Smooth muscle cell (in vitro differentiated cells): Measurements from ENCODE around the gene FADS1. TPM values are rescaled to one million over a fixed set of nuclear protein-coding genes. Genes with fewer than 3 reads are reported as not detected.

ENCODE experiments used
- DNase-seq: peaks from one replicate; lab custom pipeline; 2025; ENCODE audit not compliant: unreplicated experiment; lab: John Stamatoyannopoulos, UW
- H2AFZ ChIP-seq: fragments of 200-600 bp; sonication (generic); 2 replicates; pipeline ENCODE4 v1.6.0; 2016; ENCODE audit warnings: antibody characterized with exemption, low read depth, mild to moderate bottlenecking
- H3F3A ChIP-seq: fragments of 200-600 bp; sonication (generic); 2 replicates; pipeline ENCODE4 v1.6.0; 2017; ENCODE audit warnings: antibody characterized with exemption, low read depth
- H3K27ac ChIP-seq: fragments of 200-600 bp; sonication (generic); 2 replicates; pipeline ENCODE4 v1.5.1; 2016; ENCODE audit warnings: low read depth, mild to moderate bottlenecking
- H3K27me3 ChIP-seq: fragments of 200-600 bp; sonication (generic); 2 replicates; pipeline ENCODE4 v1.6.1; 2016; ENCODE audit warnings: low read depth, mild to moderate bottlenecking
- H3K36me3 ChIP-seq: fragments of 200-600 bp; sonication (generic); 2 replicates; pipeline ENCODE4 v1.5.1; 2016; ENCODE audit warnings: low read depth
- H3K4me1 ChIP-seq: fragments of 200-600 bp; sonication (generic); 2 replicates; pipeline ENCODE4 v1.5.1; 2016; ENCODE audit warnings: low read depth
- H3K4me2 ChIP-seq: fragments of 200-600 bp; sonication (generic); 2 replicates; pipeline ENCODE4 v1.6.0; 2016; ENCODE audit warnings: mild to moderate bottlenecking
- H3K4me3 ChIP-seq: fragments of 200-600 bp; sonication (generic); 2 replicates; pipeline ENCODE4 v1.5.1; 2016; ENCODE audit warnings: mild to moderate bottlenecking
- H3K79me2 ChIP-seq: fragments of 200-600 bp; sonication (generic); 2 replicates; pipeline ENCODE4 v1.6.0; 2016; ENCODE audit warnings: low read depth, mild to moderate bottlenecking
- H3K9ac ChIP-seq: fragments of 200-600 bp; sonication (generic); 2 replicates; pipeline ENCODE4 v1.6.0; 2016; ENCODE audit warnings: low read depth
- H3K9me3 ChIP-seq: fragments of 200-600 bp; sonication (generic); replicated peaks from 2 replicates; pipeline ENCODE4 v1.5.1; 2016; ENCODE audit warnings: low read depth
- H4K20me1 ChIP-seq: fragments of 200-600 bp; sonication (generic); 2 replicates; pipeline ENCODE4 v1.6.0; 2016; ENCODE audit warnings: low read depth
- WGBS: methylation state at CpG from one replicate; pipeline ENCODE4 v1.1.7; 2016; ENCODE audit warnings: low lambda C conversion rate; 5-methylcytosine and 5-hydroxymethylcytosine counted together
- polyA plus RNA-seq: library from polyadenylated mRNA; unstranded; fragments of >200 nt; fragmentation: Nextera tagmentation; extraction: Ambion mirVana; gene quantifications from 2 replicates; pipeline ENCODE4 v1.2.1, GENCODE V29; 2016
- total RNA-seq: library from RNA; depleted of rRNA; stranded (reverse); fragments of >200 nt; gene quantifications from 2 replicates; pipeline ENCODE4 v1.2.3, GENCODE V29; 2014
- TF ChIP-seq, protein P1 (sequence below): fragments of 200-600 bp; sonication (generic); IDR thresholded peaks from 2 replicates; pipeline ENCODE4 v1.5.1; 2017; ENCODE audit warnings: borderline replicate concordance, mild to moderate bottlenecking, antibody characterized with exemption; ENCODE audit not compliant: insufficient read depth, poor library complexity, severe bottlenecking

FADS1 gene
- total and polyA plus RNA-seq, 2 experiments from 2014 or later, result 122 to 266 TPM

DNA sequence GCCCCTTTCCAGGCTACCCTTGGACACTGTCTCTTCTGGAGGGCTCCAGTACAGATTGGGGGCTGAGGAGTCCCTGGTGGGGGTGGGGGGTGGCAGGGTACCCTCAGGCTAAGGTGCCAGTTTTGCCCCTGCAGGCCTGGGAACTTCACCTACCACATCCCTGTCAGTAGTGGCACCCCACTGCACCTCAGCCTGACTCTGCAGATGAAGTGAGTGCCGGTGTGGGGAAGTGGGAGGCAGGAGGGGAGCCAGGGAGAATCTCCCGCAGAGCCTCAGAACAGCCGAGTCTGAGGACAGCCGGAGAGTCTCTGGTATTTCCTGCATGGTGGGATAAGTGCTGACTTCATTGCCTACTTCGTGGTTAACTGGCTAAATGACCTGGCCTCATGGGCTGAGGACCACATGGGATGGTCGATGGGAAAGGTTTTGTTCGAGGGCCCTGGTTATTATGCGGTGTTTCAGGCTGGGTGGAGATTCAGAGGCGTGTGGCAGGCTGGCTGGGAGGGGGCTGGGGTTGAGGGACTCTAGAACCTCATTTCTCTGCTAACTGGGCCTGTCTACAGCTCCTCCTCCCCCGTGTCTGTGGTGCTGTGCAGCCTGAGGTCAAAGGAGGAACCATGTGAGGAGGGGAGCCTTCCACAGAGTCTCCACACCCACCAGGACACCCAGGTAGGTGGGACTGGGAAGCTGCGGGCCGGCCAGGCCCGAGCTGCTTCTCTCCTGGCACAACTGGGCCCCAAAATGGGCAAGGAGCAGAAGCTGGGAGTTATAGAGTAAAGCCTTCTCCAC, 32.9 kb downstream of the FADS1 start:
- peak overlapping the region; percentile 52 for H3K27ac ChIP-seq
- no peaks in the 10 kb centered on the region for H3K79me2 ChIP-seq
- peaks cover 18% of the 10 kb centered on the region for H4K20me1 ChIP-seq
- no peaks in the 10 kb centered on the region for H3K36me3 ChIP-seq
- 38% methylated on average over 13 of the region's 13 CpGs for WGBS
- TF ChIP-seq, protein P1, sequence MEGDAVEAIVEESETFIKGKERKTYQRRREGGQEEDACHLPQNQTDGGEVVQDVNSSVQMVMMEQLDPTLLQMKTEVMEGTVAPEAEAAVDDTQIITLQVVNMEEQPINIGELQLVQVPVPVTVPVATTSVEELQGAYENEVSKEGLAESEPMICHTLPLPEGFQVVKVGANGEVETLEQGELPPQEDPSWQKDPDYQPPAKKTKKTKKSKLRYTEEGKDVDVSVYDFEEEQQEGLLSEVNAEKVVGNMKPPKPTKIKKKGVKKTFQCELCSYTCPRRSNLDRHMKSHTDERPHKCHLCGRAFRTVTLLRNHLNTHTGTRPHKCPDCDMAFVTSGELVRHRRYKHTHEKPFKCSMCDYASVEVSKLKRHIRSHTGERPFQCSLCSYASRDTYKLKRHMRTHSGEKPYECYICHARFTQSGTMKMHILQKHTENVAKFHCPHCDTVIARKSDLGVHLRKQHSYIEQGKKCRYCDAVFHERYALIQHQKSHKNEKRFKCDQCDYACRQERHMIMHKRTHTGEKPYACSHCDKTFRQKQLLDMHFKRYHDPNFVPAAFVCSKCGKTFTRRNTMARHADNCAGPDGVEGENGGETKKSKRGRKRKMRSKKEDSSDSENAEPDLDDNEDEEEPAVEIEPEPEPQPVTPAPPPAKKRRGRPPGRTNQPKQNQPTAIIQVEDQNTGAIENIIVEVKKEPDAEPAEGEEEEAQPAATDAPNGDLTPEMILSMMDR, result no peak
- no peaks in the 10 kb centered on the region for H3K27me3 ChIP-seq
- no peaks in the 10 kb centered on the region for H3K4me1 ChIP-seq
- DNase-seq, result no peak
- H3K4me3 ChIP-seq, result no peak overlapping the region
- H3F3A ChIP-seq, result peaks cover 13% of the 10 kb centered on the region
- no peak overlapping the region for H3K9ac ChIP-seq
- H2AFZ ChIP-seq, result no peak overlapping the region
- H3K4me2 ChIP-seq, result no peak overlapping the region
- no peaks in the 10 kb centered on the region for H3K9me3 ChIP-seq

- no peak overlapping the region for H3K4me2 ChIP-seq
- no peak overlapping the region for H3K9ac ChIP-seq
- TF ChIP-seq, protein P1, result no peak
- no peaks in the 10 kb centered on the region for H3K9me3 ChIP-seq
- H3K4me3 ChIP-seq, result no peak overlapping the region
- H2AFZ ChIP-seq, result no peak overlapping the region
- H4K20me1 ChIP-seq, result peaks cover 18% of the 10 kb centered on the region
- peaks cover 13% of the 10 kb centered on the region for H3F3A ChIP-seq
- H3K79me2 ChIP-seq, result no peaks in the 10 kb centered on the region
- no peaks in the 10 kb centered on the region for H3K4me1 ChIP-seq
- no peaks in the 10 kb centered on the region for H3K36me3 ChIP-seq
- 67% methylated on average over 11 of the region's 11 CpGs for WGBS
- DNase-seq, result no peak
- no peak overlapping the region for H3K27ac ChIP-seq
- no peaks in the 10 kb centered on the region for H3K27me3 ChIP-seq
Measured at GRCh38 chr11:61782841-61783240, 34.0 kb downstream of the FADS1 start.

GRCh38 chr11:61782299-61782698, 34.5 kb downstream of the FADS1 start:
- Histone ChIP-seq H3K4me1 (no peaks in the 10 kb centered on the region), H3K4me2 (no peak overlapping the region), H2AFZ (no peak overlapping the region), H3K4me3 (no peak overlapping the region), H3K27me3 (no peaks in the 10 kb centered on the region), H3K9ac (no peak overlapping the region), H3K9me3 (no peaks in the 10 kb centered on the region), H4K20me1 (peaks cover 17% of the 10 kb centered on the region), H3K36me3 (no peaks in the 10 kb centered on the region), H3F3A (peaks cover 8% of the 10 kb centered on the region), H3K27ac (no peak overlapping the region), H3K79me2 (no peaks in the 10 kb centered on the region)
- no peak for DNase-seq
- TF ChIP-seq, protein P1, result no peak
- 83% methylated on average over 3 of the region's 3 CpGs for WGBS

- Histone ChIP-seq H3K79me2 (no peaks in the 10 kb centered on the region), H4K20me1 (peaks cover 10% of the 10 kb centered on the region), H2AFZ (no peak overlapping the region), H3F3A (peaks cover 8% of the 10 kb centered on the region), H3K4me3 (no peak overlapping the region), H3K27ac (no peak overlapping the region), H3K4me2 (no peak overlapping the region), H3K4me1 (no peaks in the 10 kb centered on the region), H3K9ac (no peak overlapping the region), H3K9me3 (no peaks in the 10 kb centered on the region), H3K36me3 (no peaks in the 10 kb centered on the region), H3K27me3 (no peaks in the 10 kb centered on the region)
- WGBS, result 84% methylated on average over 5 of the region's 5 CpGs
- no peak for DNase-seq
- TF ChIP-seq, protein P1, result no peak
Measured at GRCh38 chr11:61781585-61781984, 35.2 kb downstream of the FADS1 start.
